Endothelial cell of umbilical vein (primary cell): Measurements from ENCODE around the gene PKHD1. TPM values are rescaled to one million over a fixed set of nuclear protein-coding genes. Genes with fewer than 3 reads are reported as not detected.

ENCODE experiments used
- BruUV-seq: library from RNA; stranded (reverse); fragments of 400-500 nt; replicated peaks from 2 replicates; lab custom pipeline; 2021; lab: Mats Ljungman, UMichigan
- CTCF ChIA-PET: fragments of 300-600, 350-600 bp; sonication (Branson Sonifier 250); formaldehyde crosslinking; loops from one replicate; lab custom pipeline; 2021; ENCODE audit warnings: antibody characterized with exemption, inconsistent platforms; lab: Charles Lee
- POLR2A ChIA-PET: fragments of 300-600, 350-600 bp; sonication (Branson Sonifier 250); formaldehyde crosslinking; loops from one replicate; lab custom pipeline; 2021; ENCODE audit warnings: antibody characterized with exemption, inconsistent platforms; lab: Charles Lee
- DNase-seq: peaks from one replicate; pipeline ENCODE4 v3.0.0-alpha.2; 2011; ENCODE audit warnings: low read depth, low spot score
- FAIRE-seq: peaks from 2 replicates; lab custom pipeline; 2011; peaks lifted over from hg19 to GRCh38; lab: Jason Lieb, UNC
- H2AFZ ChIP-seq: 2 replicates; pipeline ENCODE4 v1.6.0; 2012; ENCODE audit warnings: low read depth, low read length, control low read depth, inconsistent platforms
- H3K27ac ChIP-seq: 2 replicates; pipeline ENCODE4 v1.5.1; 2011; ENCODE audit warnings: low read depth, mild to moderate bottlenecking, control low read depth, low read length, moderate library complexity; ENCODE audit not compliant: insufficient read depth
- H3K27me3 ChIP-seq, 2 experiments: 2 replicates each; pipeline versions ENCODE4 v1.6.0 to v1.6.1; 2011; ENCODE audit warnings: low read length in 2 of 2, mixed read lengths in 1 of 2; ENCODE audit not compliant: control insufficient read depth in 2 of 2, insufficient read depth in 2 of 2
- H3K36me3 ChIP-seq, 2 experiments: 2 replicates in 1 of 2; 3 replicates in 1 of 2; pipeline ENCODE4 v1.5.1; 2011; ENCODE audit warnings: low read length in 2 of 2, mild to moderate bottlenecking in 1 of 2, moderate library complexity in 1 of 2; ENCODE audit not compliant: control insufficient read depth in 2 of 2, insufficient read depth in 2 of 2; ENCODE audit errors: extremely low read depth in 1 of 2
- H3K4me1 ChIP-seq: 3 replicates; pipeline ENCODE4 v1.5.1; 2011; ENCODE audit warnings: mild to moderate bottlenecking, low read length; ENCODE audit not compliant: control insufficient read depth, insufficient read depth; ENCODE audit errors: extremely low read depth
- H3K4me2 ChIP-seq: 2 replicates; pipeline ENCODE4 v1.6.1; 2011; ENCODE audit warnings: low read length, control low read depth, mixed read lengths; ENCODE audit not compliant: insufficient read depth
- H3K4me3 ChIP-seq, 3 experiments: fragments of 200-600 bp in 1 of 3; sonication (generic), shearing (Covaris generic) in 1 of 3; replicated peaks in 1 of 3; 2 replicates each; pipeline ENCODE4 v1.5.1; 2011 to 2016; ENCODE audit warnings: control low read depth in 3 of 3, low read length in 3 of 3, mild to moderate bottlenecking in 2 of 3, inconsistent platforms in 1 of 3, low read depth in 1 of 3, moderate library complexity in 1 of 3; ENCODE audit not compliant: insufficient read depth in 1 of 3
- H3K79me2 ChIP-seq: 2 replicates; pipeline ENCODE4 v1.6.0; 2012; ENCODE audit warnings: low read length, inconsistent platforms; ENCODE audit not compliant: control insufficient read depth, insufficient read depth
- H3K9ac ChIP-seq: replicated peaks from 2 replicates; pipeline ENCODE3; 2011; ENCODE audit warnings: low read length, control low read depth; ENCODE audit not compliant: insufficient read depth; ENCODE audit errors: extremely low read depth
- H3K9me1 ChIP-seq: replicated peaks from 3 replicates; pipeline ENCODE4 v1.6.0; 2011; ENCODE audit warnings: mild to moderate bottlenecking, low read length; ENCODE audit not compliant: control insufficient read depth, insufficient read depth; ENCODE audit errors: extremely low read depth
- H3K9me3 ChIP-seq: replicated peaks from 2 replicates; pipeline ENCODE4 v1.5.1; 2012; ENCODE audit warnings: low read length, inconsistent platforms; ENCODE audit not compliant: control insufficient read depth, insufficient read depth
- H4K20me1 ChIP-seq: replicated peaks from 2 replicates; pipeline ENCODE3; 2011; ENCODE audit warnings: mild to moderate bottlenecking, low read length; ENCODE audit not compliant: control insufficient read depth, insufficient read depth; ENCODE audit errors: extremely low read depth
- EZH2 ChIP-seq: IDR thresholded peaks from 2 replicates; pipeline ENCODE4 v1.6.1; 2012; ENCODE audit warnings: borderline replicate concordance, low read depth, mild to moderate bottlenecking, moderate library complexity, low read length, inconsistent platforms; ENCODE audit not compliant: severe bottlenecking
- FOS ChIP-seq: IDR thresholded peaks from 2 replicates; pipeline ENCODE4 v1.6.1; 2011; ENCODE audit warnings: mild to moderate bottlenecking, low read length, moderate library complexity, borderline replicate concordance; ENCODE audit not compliant: insufficient read depth
- GATA2 ChIP-seq: IDR thresholded peaks from 2 replicates; pipeline ENCODE4 v1.7.0; 2011; ENCODE audit warnings: low read depth, mild to moderate bottlenecking, moderate library complexity, mixed read lengths, low read length; ENCODE audit not compliant: insufficient read length, insufficient read depth
- JUN ChIP-seq: IDR thresholded peaks from 2 replicates; pipeline ENCODE4 v1.6.1; 2011; ENCODE audit warnings: borderline replicate concordance, low read depth; ENCODE audit not compliant: insufficient read length, insufficient read depth
- MYC ChIP-seq: IDR thresholded peaks from one replicate; pipeline ENCODE4 v1.6.1; 2011; ENCODE audit warnings: mild to moderate bottlenecking, low read depth, low read length
- POLR2A ChIP-seq: IDR thresholded peaks from 2 replicates; pipeline ENCODE4 v1.6.1; 2012; ENCODE audit warnings: low read depth, mild to moderate bottlenecking, control low read depth, low read length
- POLR2AphosphoS5 ChIP-seq: IDR thresholded peaks from 2 replicates; pipeline ENCODE4 v1.6.1; 2012; ENCODE audit warnings: low read depth, mild to moderate bottlenecking, control low read depth, low read length, moderate library complexity; ENCODE audit not compliant: insufficient read depth
- dilution Hi-C: fragments of 300-500 bp; cut with MboI; formaldehyde crosslinking; loops from one replicate; pipeline ENCODE4 v1.15.0; 2019; ENCODE audit warnings: low sequenced_read_pairs; ENCODE audit not compliant: extremely low pct_ligation_motif_present
- intact Hi-C: fragments of 100-400 bp; cut with micrococcal nuclease; formaldehyde crosslinking; loops from one replicate; pipeline ENCODE4 v1.10.0; 2022
- polyA plus RNA-seq, 4 experiments: library from polyadenylated mRNA; depleted of rRNA in 3 of 4; stranded (reverse) in 3 of 4; unstranded in 1 of 4; fragments of >200 nt; gene quantifications; 2 replicates each; pipeline versions ENCODE4 v1.2.1 to v1.2.3, GENCODE V29; 2011 to 2012; ENCODE audit warnings: missing spikeins in 1 of 4
- total RNA-seq: library from RNA; stranded (reverse); gene quantifications from 2 replicates; pipeline ENCODE4 v1.2.3, GENCODE V29; 2021
- TF ChIP-seq, protein P1 (sequence below): IDR thresholded peaks from 2 replicates; pipeline ENCODE4 v1.6.1; 2011; ENCODE audit not compliant: insufficient read depth, insufficient read length
- TF ChIP-seq, protein P2 (sequence below), 2 donors: IDR thresholded peaks; 1 replicate in 1 of 2; 2 replicates in 1 of 2; pipeline ENCODE4 v1.5.1; 2011; ENCODE audit warnings: low read length in 2 of 2, mild to moderate bottlenecking in 2 of 2, moderate library complexity in 2 of 2, control low read depth in 1 of 2, inconsistent platforms in 1 of 2, low read depth in 1 of 2; ENCODE audit not compliant: insufficient read depth in 1 of 2; ENCODE audit errors: extremely low read depth in 1 of 2

The PKHD1 gene
- total and polyA plus RNA-seq, 2 donors (not counting 3 experiments of a cell fraction or from before 2014, with no cell fraction given), result not detected

- H3K36me3 ChIP-seq, result no peaks in the 10 kb centered on the region
- no peaks in the 10 kb centered on the region for H3K9me3 ChIP-seq
- CTCF ChIA-PET, result interaction anchor here (0.7 kb wide), 1 partner anchor 15 kb away, joined by 3 read pairs; no protein-coding TSS in a partner anchor
- H3K27me3 ChIP-seq, result no peaks in the 10 kb centered on the region
- TF ChIP-seq, protein P1, sequence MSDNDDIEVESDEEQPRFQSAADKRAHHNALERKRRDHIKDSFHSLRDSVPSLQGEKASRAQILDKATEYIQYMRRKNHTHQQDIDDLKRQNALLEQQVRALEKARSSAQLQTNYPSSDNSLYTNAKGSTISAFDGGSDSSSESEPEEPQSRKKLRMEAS, result no peak
- TF ChIP-seq MYC, result no peak
- TF ChIP-seq POLR2A, result no peak
- TF ChIP-seq EZH2, result no peak
- TF ChIP-seq, protein P2, sequence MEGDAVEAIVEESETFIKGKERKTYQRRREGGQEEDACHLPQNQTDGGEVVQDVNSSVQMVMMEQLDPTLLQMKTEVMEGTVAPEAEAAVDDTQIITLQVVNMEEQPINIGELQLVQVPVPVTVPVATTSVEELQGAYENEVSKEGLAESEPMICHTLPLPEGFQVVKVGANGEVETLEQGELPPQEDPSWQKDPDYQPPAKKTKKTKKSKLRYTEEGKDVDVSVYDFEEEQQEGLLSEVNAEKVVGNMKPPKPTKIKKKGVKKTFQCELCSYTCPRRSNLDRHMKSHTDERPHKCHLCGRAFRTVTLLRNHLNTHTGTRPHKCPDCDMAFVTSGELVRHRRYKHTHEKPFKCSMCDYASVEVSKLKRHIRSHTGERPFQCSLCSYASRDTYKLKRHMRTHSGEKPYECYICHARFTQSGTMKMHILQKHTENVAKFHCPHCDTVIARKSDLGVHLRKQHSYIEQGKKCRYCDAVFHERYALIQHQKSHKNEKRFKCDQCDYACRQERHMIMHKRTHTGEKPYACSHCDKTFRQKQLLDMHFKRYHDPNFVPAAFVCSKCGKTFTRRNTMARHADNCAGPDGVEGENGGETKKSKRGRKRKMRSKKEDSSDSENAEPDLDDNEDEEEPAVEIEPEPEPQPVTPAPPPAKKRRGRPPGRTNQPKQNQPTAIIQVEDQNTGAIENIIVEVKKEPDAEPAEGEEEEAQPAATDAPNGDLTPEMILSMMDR (IDR thresholded peaks at IDR 0.05; ENCODE audit: extremely low read depth in 1 of 2, insufficient read depth in 1 of 2, low read depth in 1 of 2, low read length in 2 of 2), result no peak
- TF ChIP-seq POLR2AphosphoS5, result no peak
- no peak for TF ChIP-seq GATA2
- TF ChIP-seq FOS, result no peak
- TF ChIP-seq JUN, result no peak
- dilution Hi-C loops, result no loop called here
- H3K4me1 ChIP-seq, result no peaks in the 10 kb centered on the region
- H3K79me2 ChIP-seq, result no peaks in the 10 kb centered on the region
- H3K9ac ChIP-seq, result no peak overlapping the region
- no peak for FAIRE-seq
- POLR2A ChIA-PET, result no interaction called here
- intact Hi-C loops, result no loop called here
- no peaks in the 10 kb centered on the region for H3K9me1 ChIP-seq
- no peak overlapping the region for H3K4me3 ChIP-seq
- DNase-seq, result no peak
- no TSS peak for BruUV-seq
- H3K4me2 ChIP-seq, result no peak overlapping the region
- no peak overlapping the region for H3K27ac ChIP-seq
- H4K20me1 ChIP-seq, result no peaks in the 10 kb centered on the region
- H2AFZ ChIP-seq, result no peak overlapping the region
Observed at GRCh38 chr6:52042141-52042885, 45.1 kb downstream of the PKHD1 start.
